SK-N-SH treated with all-trans-retinoic acid at 6 μM for 48 hours (cell line): Measurements from ENCODE around the gene ZMIZ2.

ENCODE experiments used
- OSR1 ChIP-seq: fragments of 250-450 bp; sonication (Bioruptor Pico); IDR thresholded peaks from 2 replicates; pipeline ENCODE4 v1.8.0; 2022; ENCODE audit warnings: moderate library complexity, mild to moderate bottlenecking, inconsistent platforms
- SNAI2 ChIP-seq: fragments of 250-450 bp; sonication (Bioruptor Pico); IDR thresholded peaks from 2 replicates; pipeline ENCODE4 v1.5.0; 2020; ENCODE audit warnings: mild to moderate bottlenecking, moderate library complexity
- TF ChIP-seq, protein P1 (sequence below): fragments of 250-450 bp; sonication (Bioruptor Pico); IDR thresholded peaks from 2 replicates; pipeline ENCODE4 v1.5.1; 2020; ENCODE audit warnings: low read depth, mild to moderate bottlenecking, moderate library complexity

DNA sequence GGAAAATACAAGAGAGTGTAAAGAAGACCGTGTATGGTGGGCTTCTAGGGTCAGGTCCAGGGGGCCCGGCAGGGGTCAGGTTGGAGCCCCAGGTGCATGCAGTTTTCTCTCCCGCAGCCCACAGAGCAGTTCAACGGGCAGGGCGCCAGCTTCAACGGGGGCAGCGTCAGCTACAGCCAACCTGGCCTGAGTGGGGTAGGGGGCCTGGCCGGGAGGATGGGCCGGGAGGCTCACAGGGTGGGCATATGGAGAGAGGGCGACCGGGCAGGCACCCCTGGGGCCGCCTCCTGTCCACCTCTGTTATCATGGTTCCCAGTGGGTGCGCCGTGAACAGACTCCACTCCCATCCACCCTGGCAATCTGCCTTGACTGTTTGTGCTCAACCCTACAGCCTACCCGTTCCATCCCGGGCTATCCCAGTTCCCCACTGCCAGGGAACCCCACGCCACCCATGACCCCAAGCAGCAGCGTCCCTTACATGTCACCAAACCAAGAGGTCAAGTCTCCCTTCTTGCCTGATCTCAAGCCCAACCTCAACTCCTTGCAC is 11.5 kb downstream of the ZMIZ2 start:
- TF ChIP-seq SNAI2 (CRISPR knock-in tag) (no peak), OSR1 (CRISPR knock-in tag) (no peak)
- TF ChIP-seq, protein P1, sequence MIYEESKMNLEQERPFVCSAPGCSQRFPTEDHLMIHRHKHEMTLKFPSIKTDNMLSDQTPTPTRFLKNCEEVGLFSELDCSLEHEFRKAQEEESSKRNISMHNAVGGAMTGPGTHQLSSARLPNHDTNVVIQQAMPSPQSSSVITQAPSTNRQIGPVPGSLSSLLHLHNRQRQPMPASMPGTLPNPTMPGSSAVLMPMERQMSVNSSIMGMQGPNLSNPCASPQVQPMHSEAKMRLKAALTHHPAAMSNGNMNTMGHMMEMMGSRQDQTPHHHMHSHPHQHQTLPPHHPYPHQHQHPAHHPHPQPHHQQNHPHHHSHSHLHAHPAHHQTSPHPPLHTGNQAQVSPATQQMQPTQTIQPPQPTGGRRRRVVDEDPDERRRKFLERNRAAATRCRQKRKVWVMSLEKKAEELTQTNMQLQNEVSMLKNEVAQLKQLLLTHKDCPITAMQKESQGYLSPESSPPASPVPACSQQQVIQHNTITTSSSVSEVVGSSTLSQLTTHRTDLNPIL (CRISPR knock-in tag), result no peak
